ENCODE measurements around the gene KIF14.
"Not testable (repeated sequence)": the region's sequence is repeated elsewhere in the genome, so short reads cannot be mapped to it uniquely, and the experiment has no call there.

The KIF14 gene

GRCh38 chr1:200634261-200635122, 13.9 kb upstream of the KIF14 start:
- no peak for DNase-seq

- DNase-seq, result no peak
These were observed 10.8 kb upstream of the KIF14 start for GRCh38 chr1:200631375-200631774.

- not testable (repeated sequence) for DNase-seq
These were observed 10.0 kb upstream of the KIF14 start for GRCh38 chr1:200630515-200630899.

GRCh38 chr1:200629876-200630514, 9.4 kb upstream of the KIF14 start:
- DNase-seq, result no peak

GRCh38 chr1:200628223-200628881, 7.8 kb upstream of the KIF14 start:
- no peak for DNase-seq

GRCh38 chr1:200627575-200628222, 7.1 kb upstream of the KIF14 start:
- no peak for DNase-seq

- no peak for DNase-seq
These were observed 6.4 kb upstream of the KIF14 start for GRCh38 chr1:200626853-200627534.

GRCh38 chr1:200625381-200625824, 4.9 kb upstream of the KIF14 start:
- no peak for DNase-seq

- no peak for DNase-seq
These were observed 4.3 kb upstream of the KIF14 start for GRCh38 chr1:200624679-200625335.

GRCh38 chr1:200619894-200620272, 668 bp downstream of the KIF14 start:
- DNase-seq, result no peak

GRCh38 chr1:200610846-200611245, 9.7 kb downstream of the KIF14 start:
- no peak for DNase-seq

- DNase-seq, result no peak
These were observed 17.9 kb downstream of the KIF14 start for GRCh38 chr1:200602632-200603031.

- no peak for DNase-seq
These were observed 30.6 kb downstream of the KIF14 start for GRCh38 chr1:200590001-200590400.

GRCh38 chr1:200588698-200589097, 31.9 kb downstream of the KIF14 start:
- DNase-seq, result peak; percentile 82

- DNase-seq, result no peak
These were observed 56.2 kb downstream of the KIF14 start for GRCh38 chr1:200564319-200564718.

GRCh38 chr1:200561856-200562214, 58.7 kb downstream of the KIF14 start:
- DNase-seq, result no peak

- peak; percentile 4 for DNase-seq
These were observed 61.6 kb downstream of the KIF14 start for GRCh38 chr1:200558866-200559459.

- DNase-seq, result no peak
These were observed 64.5 kb downstream of the KIF14 start for GRCh38 chr1:200556002-200556401.

GRCh38 chr1:200552737-200553136, 67.8 kb downstream of the KIF14 start:
- DNase-seq, result not testable (repeated sequence)

- no peak for DNase-seq
These were observed 70.2 kb downstream of the KIF14 start for GRCh38 chr1:200550367-200550766.

- DNase-seq, result no peak
These were observed 73.2 kb downstream of the KIF14 start for GRCh38 chr1:200547386-200547785.

- no peak for DNase-seq
These were observed 74.0 kb downstream of the KIF14 start for GRCh38 chr1:200546577-200546976.

All from GF-D8 (cell line).